ENCODE measurements around the gene EML6.

Gene EML6

DNA sequence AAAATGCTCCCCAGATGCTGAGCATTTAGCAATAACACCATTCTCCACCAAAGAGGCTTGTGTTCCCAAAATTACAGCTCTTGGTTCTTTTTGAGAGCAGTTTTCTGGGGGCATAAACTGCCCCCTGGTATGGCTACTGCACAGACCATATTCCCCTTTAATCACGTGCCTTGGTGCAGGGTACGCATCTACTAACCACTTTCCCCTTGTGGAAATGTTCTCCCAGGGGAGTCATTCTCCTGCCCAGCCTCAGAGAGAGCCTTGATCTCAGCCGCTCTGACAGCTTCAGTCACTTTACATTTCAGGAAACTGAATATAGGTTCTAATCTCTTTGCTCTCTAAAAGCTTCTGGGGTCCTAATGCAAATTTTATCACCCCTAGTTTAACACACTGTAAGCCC is 44.7 kb upstream of the EML6 start:
- no peak for TF ChIP-seq POLR2A (IDR thresholded peaks at IDR 0.05; ENCODE audit: extremely low read depth, insufficient read length)
- 0 out of 2 replicates have a peak, but pooled peaks have one; percentile 19 for TF ChIP-seq MYC (IDR thresholded peaks at IDR 0.05; ENCODE audit: low read depth, low read length)
- TF ChIP-seq, protein P1, sequence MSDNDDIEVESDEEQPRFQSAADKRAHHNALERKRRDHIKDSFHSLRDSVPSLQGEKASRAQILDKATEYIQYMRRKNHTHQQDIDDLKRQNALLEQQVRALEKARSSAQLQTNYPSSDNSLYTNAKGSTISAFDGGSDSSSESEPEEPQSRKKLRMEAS (IDR thresholded peaks at IDR 0.05; ENCODE audit: low read depth, low read length): peak; percentile 53
- H3K4me3 ChIP-seq (ENCODE audit: low read depth, low read length): no peak overlapping the region
- peak; percentile 71 for DNase-seq (ENCODE audit: low read depth)

DNA sequence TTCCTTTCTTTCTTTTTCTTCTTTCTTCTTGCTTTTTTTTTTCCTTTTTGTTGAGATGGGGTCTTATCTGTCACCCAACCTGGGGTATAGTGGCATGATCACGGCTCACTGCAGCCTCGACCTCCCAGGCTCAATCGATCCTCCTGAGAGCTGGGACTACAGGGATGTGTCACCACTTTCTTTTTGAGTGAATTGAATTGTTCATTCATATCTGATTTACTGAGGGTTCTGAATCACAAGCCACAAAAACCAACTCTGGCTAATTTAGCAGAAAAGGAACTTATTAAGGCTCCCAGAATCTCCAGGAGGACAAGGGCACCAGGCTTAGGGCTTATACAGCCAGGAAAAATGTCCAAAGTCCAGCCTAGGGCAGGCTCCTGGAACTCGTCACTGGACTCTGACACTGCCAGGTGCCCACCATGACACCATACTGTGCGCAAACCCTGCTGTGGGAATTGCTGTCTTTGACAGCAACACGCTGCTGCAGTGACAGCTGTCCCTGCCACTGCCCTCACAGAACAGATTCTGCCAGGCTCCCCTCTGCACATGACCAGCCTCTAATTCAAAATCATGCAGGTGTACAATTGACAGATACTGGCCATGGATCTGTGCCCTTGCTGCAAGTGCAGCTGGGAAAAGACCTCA is 42.9 kb upstream of the EML6 start:
- no peak for TF ChIP-seq POLR2A (IDR thresholded peaks at IDR 0.05; ENCODE audit: extremely low read depth, insufficient read length)
- TF ChIP-seq, protein P1 (IDR thresholded peaks at IDR 0.05; ENCODE audit: low read depth, low read length): no peak
- TF ChIP-seq, protein P2, sequence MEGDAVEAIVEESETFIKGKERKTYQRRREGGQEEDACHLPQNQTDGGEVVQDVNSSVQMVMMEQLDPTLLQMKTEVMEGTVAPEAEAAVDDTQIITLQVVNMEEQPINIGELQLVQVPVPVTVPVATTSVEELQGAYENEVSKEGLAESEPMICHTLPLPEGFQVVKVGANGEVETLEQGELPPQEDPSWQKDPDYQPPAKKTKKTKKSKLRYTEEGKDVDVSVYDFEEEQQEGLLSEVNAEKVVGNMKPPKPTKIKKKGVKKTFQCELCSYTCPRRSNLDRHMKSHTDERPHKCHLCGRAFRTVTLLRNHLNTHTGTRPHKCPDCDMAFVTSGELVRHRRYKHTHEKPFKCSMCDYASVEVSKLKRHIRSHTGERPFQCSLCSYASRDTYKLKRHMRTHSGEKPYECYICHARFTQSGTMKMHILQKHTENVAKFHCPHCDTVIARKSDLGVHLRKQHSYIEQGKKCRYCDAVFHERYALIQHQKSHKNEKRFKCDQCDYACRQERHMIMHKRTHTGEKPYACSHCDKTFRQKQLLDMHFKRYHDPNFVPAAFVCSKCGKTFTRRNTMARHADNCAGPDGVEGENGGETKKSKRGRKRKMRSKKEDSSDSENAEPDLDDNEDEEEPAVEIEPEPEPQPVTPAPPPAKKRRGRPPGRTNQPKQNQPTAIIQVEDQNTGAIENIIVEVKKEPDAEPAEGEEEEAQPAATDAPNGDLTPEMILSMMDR (IDR thresholded peaks at IDR 0.05; ENCODE audit: low read depth, low read length): no peak
- no peak for TF ChIP-seq MYC (IDR thresholded peaks at IDR 0.05; ENCODE audit: low read depth, low read length)
- H3K4me3 ChIP-seq (ENCODE audit: low read depth, low read length): no peak overlapping the region
- DNase-seq (ENCODE audit: low read depth): peak; percentile 61

DNA sequence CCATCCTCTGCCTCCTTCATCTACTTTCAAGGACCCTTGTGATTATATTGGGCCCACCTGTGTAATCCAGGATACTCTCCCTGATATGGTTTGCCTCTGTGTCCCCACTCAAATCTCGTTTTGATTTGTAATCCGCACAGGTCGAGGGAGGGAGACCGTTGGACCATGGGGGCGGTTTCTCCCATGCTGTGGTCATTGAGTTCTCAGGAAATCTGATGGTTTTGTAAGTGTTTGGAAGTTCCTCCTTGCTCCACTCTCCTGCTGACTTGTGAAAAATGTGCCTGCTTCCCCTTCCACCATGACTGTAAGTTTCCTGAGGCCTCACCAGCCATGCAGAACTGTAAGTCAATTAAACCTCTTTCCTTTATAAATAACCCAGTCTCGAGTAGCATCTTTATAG is 42.0 kb upstream of the EML6 start:
- DNase-seq (ENCODE audit: low read depth): no peak
- TF ChIP-seq, protein P2 (IDR thresholded peaks at IDR 0.05; ENCODE audit: low read depth, low read length): no peak
- TF ChIP-seq MYC (IDR thresholded peaks at IDR 0.05; ENCODE audit: low read depth, low read length) (no peak), POLR2A (IDR thresholded peaks at IDR 0.05; ENCODE audit: extremely low read depth, insufficient read length) (no peak)
- TF ChIP-seq, protein P1 (IDR thresholded peaks at IDR 0.05; ENCODE audit: low read depth, low read length): no peak
- H3K4me3 ChIP-seq (ENCODE audit: low read depth, low read length): no peak overlapping the region

DNA sequence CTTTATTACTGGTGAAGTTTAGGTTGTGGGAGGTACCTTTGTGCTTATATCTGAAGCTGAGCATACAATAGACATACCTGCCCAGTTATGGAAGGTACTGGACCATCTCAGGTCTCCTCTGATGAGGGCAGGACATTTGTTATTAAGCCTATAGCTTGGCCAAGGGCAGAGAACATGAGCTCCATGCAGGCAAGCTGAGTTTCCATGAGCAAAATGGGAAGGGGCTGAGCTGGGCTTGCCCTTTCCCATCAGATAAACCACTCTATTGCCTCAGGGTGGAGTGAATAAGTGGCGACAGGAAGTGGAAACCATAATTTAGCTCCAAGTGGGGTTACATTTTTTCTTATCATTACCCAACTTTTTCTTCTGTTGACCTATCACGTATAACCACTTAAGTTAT is 39.9 kb upstream of the EML6 start:
- DNase-seq (ENCODE audit: low read depth): no peak
- TF ChIP-seq, protein P1 (IDR thresholded peaks at IDR 0.05; ENCODE audit: low read depth, low read length): no peak
- no peak overlapping the region for H3K4me3 ChIP-seq (ENCODE audit: low read depth, low read length)

DNA sequence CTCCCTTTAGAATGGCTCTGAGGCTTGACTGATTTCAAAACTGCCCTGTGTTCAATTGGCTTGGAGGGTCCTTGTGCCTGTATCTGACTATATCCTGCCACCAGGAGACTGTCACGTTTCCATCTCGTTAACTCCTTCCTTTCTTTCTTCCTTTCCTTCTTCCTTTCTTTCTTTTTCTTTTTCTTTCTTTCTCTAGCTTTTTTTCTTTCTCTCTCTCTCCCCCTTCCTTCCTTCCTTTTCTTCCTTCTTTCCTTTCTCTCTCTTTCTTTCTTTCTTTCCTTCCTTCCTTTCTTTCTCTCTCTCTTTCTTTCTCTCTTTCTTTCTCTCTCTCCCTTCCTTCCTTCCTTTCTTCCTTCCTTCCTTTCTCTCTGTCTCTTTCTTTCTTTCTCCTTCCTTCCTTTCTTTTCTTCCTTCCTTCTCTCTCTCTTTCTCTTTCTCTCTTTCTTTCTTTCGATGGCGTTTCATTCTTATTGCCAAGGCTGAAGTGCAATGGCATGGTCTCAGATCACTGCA is 38.1 kb upstream of the EML6 start:
- H3K4me3 ChIP-seq (ENCODE audit: low read depth, low read length): no peak overlapping the region
- no peak for TF ChIP-seq POLR2A (IDR thresholded peaks at IDR 0.05; ENCODE audit: extremely low read depth, insufficient read length)
- TF ChIP-seq, protein P1 (IDR thresholded peaks at IDR 0.05; ENCODE audit: low read depth, low read length): no peak
- TF ChIP-seq, protein P2 (IDR thresholded peaks at IDR 0.05; ENCODE audit: low read depth, low read length): no peak
- TF ChIP-seq MYC (IDR thresholded peaks at IDR 0.05; ENCODE audit: low read depth, low read length): no peak
- DNase-seq (ENCODE audit: low read depth): no peak

DNA sequence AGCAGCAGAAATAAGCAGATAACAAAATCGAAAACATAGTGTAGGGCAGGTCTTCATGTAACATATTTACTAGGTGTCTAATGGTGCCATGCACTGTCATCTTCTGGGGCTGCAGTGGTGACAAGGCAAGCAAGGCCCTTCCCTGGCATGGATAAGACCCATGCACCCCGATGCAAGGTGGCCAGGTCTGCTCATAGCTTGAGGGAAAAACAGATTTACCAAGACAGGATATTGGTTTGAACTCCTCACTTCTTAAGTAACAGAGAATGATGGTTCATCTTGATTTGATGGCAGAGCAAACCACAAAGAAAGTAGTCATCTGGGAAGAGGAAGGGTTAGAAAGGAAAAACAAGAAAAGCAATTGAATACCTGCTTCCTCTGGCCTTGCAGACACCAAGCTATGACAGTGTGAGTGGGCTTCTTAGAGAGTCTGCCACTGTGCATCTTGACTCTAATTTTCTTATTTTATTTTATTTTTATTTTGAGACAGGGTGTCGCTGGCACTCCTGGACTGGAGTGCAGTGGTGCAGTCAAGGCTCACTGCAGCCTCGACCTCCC is 35.8 kb upstream of the EML6 start:
- no peak overlapping the region for H3K4me3 ChIP-seq (ENCODE audit: low read depth, low read length)
- DNase-seq (ENCODE audit: low read depth): no peak
- TF ChIP-seq POLR2A (IDR thresholded peaks at IDR 0.05; ENCODE audit: extremely low read depth, insufficient read length): no peak
- TF ChIP-seq, protein P2 (IDR thresholded peaks at IDR 0.05; ENCODE audit: low read depth, low read length): no peak
- TF ChIP-seq MYC (IDR thresholded peaks at IDR 0.05; ENCODE audit: low read depth, low read length): no peak
- TF ChIP-seq, protein P1 (IDR thresholded peaks at IDR 0.05; ENCODE audit: low read depth, low read length): no peak
